Fibroblast of skin of right biceps (primary cell): ENCODE data around the gene FOXN1.
"Not testable (repeated sequence)": the region's sequence is repeated elsewhere in the genome, so short reads cannot be mapped to it uniquely, and the experiment has no call there.

Experiments used
- DNase-seq: peaks from one replicate; pipeline ENCODE4 v3.0.0-alpha.2; 2013

The FOXN1 gene

GRCh38 chr17:28549236-28550132 lies 43.3 kb downstream of the FOXN1 start:
- no peak for DNase-seq

GRCh38 chr17:28550858-28551257 lies 44.7 kb downstream of the FOXN1 start:
- DNase-seq: no peak

- no peak for DNase-seq
These were observed 45.5 kb downstream of the FOXN1 start for GRCh38 chr17:28551421-28552175.

- DNase-seq: peak; percentile 73
These were observed 46.2 kb downstream of the FOXN1 start, which contains the start of gene UNC119 for GRCh38 chr17:28552176-28552999. Gene UNC119, minus strand, starts transcription at chr17:28552624. Its CDS starts 67 bp downstream, at chr17:28552557.

GRCh38 chr17:28553000-28553505 lies 46.9 kb downstream of the FOXN1 start:
- no peak for DNase-seq

GRCh38 chr17:28554565-28554964 lies 48.4 kb downstream of the FOXN1 start:
- DNase-seq: no peak

GRCh38 chr17:28555022-28555421 lies 48.9 kb downstream of the FOXN1 start:
- no peak for DNase-seq

GRCh38 chr17:28563475-28563874 lies 57.3 kb downstream of the FOXN1 start:
- DNase-seq: peak; percentile 74

GRCh38 chr17:28567604-28568003 lies 61.5 kb downstream of the FOXN1 start:
- no peak for DNase-seq

- DNase-seq: no peak
These were observed 63.3 kb downstream of the FOXN1 start for GRCh38 chr17:28569446-28569845.

GRCh38 chr17:28570716-28571360 lies 64.7 kb downstream of the FOXN1 start:
- DNase-seq: no peak

GRCh38 chr17:28571361-28572122 lies 65.4 kb downstream of the FOXN1 start, which contains the start of gene PIGS:
Gene PIGS, minus strand, starts transcription at chr17:28571524. Its CDS starts 28 bp downstream, at chr17:28571496.
- peak; percentile 91 for DNase-seq

- no peak for DNase-seq
These were observed 66.3 kb downstream of the FOXN1 start for GRCh38 chr17:28572259-28573039.

- no peak for DNase-seq
These were observed 66.9 kb downstream of the FOXN1 start for GRCh38 chr17:28573040-28573380.

GRCh38 chr17:28573521-28573920 lies 67.4 kb downstream of the FOXN1 start:
- DNase-seq: no peak

- DNase-seq: no peak
These were observed 67.9 kb downstream of the FOXN1 start for GRCh38 chr17:28573966-28574480.

- no peak for DNase-seq
These were observed 68.4 kb downstream of the FOXN1 start for GRCh38 chr17:28574526-28574925.

- DNase-seq: no peak
These were observed 69.1 kb downstream of the FOXN1 start for GRCh38 chr17:28575126-28575795.

GRCh38 chr17:28576016-28576415 lies 69.9 kb downstream of the FOXN1 start:
- not testable (repeated sequence) for DNase-seq
